ENCODE data around the gene EMCN.

DNA sequence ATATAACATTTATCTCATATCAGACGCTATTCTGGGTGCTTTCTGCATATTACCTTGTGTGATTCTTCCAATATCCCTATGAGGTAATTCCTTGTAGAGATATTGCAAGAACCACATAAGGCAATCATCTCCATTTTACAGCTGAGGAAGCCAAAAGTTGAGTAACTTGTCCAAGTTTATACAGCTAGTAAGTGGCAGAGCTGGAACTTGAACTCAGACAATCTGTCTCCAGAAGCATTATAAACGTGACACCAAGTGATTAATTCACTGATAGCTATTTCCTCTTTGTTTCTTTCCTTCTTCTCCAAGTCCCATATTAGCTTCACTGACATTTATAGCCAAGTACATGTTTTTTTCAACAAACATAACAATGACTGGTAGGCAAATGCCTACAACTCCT, 7.3 kb downstream of the EMCN start:
- TF ChIP-seq CTCF (IDR thresholded peaks at IDR 0.05) (no peak), FOXP4 (CRISPR knock-in tag; IDR thresholded peaks at IDR 0.05) (no peak), TCF7 (CRISPR knock-in tag; IDR thresholded peaks at IDR 0.05; ENCODE audit: low read depth) (no peak), CBFB (CRISPR knock-in tag; IDR thresholded peaks at IDR 0.05; ENCODE audit: low read depth) (no peak), NR1H2 (CRISPR knock-in tag; IDR thresholded peaks at IDR 0.05) (no peak)
- TF ChIP-seq, protein P1, sequence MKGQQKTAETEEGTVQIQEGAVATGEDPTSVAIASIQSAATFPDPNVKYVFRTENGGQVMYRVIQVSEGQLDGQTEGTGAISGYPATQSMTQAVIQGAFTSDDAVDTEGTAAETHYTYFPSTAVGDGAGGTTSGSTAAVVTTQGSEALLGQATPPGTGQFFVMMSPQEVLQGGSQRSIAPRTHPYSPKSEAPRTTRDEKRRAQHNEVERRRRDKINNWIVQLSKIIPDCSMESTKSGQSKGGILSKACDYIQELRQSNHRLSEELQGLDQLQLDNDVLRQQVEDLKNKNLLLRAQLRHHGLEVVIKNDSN (CRISPR knock-in tag; IDR thresholded peaks at IDR 0.05): no peak
- TF ChIP-seq, protein P2, sequence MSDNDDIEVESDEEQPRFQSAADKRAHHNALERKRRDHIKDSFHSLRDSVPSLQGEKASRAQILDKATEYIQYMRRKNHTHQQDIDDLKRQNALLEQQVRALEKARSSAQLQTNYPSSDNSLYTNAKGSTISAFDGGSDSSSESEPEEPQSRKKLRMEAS (CRISPR knock-in tag; IDR thresholded peaks at IDR 0.05): no peak
- TF ChIP-seq, protein P3, sequence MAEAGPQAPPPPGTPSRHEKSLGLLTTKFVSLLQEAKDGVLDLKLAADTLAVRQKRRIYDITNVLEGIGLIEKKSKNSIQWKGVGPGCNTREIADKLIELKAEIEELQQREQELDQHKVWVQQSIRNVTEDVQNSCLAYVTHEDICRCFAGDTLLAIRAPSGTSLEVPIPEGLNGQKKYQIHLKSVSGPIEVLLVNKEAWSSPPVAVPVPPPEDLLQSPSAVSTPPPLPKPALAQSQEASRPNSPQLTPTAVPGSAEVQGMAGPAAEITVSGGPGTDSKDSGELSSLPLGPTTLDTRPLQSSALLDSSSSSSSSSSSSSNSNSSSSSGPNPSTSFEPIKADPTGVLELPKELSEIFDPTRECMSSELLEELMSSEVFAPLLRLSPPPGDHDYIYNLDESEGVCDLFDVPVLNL (CRISPR knock-in tag; IDR thresholded peaks at IDR 0.05; ENCODE audit: borderline replicate concordance, low read depth): no peak
